ENCODE results near the gene MTARC2. TPM values are rescaled to one million over a fixed set of nuclear protein-coding genes. Genes with fewer than 3 reads are reported as not detected.

MTARC2 gene
- total and polyA plus RNA-seq, 2 of the 13 experiments (the other 11 are each of a cell fraction or from before 2014, with no cell fraction given) = 8.5 to 10.1 TPM

DNA sequence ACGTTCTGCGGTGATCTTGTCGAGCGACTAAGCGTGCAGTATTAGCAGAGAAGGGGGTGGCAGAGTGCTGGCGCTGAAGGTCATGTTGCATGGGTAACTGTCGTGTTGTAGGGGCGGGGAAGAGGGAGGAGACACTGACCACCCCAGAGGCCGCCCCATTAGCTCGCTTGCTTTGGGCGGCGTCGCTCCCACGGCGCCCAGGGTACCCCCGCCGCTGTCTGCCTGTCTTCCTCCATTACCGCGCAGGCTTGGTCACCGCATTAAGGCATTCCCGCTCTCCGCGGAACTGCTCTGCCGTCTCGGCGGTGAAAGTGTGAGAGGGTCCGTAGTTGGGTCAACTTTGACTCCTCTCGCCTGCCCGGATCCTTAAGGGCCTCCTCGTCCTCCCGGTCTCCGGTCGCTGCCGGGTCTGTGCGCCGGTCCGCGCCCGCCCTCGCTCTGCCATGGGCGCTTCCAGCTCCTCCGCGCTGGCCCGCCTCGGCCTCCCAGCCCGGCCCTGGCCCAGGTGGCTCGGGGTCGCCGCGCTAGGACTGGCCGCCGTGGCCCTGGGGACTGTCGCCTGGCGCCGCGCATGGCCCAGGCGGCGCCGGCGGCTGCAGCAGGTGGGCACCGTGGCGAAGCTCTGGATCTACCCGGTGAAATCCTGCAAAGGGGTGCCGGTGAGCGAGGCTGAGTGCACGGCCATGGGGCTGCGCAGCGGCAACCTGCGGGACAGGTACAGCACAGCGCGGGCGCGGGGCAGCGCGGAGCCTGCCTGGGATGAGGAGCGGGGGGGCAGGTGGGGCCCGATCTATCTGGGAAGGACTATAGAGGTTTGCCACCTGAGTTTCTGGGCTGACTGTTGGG lies at the start of gene MTARC2 (continued):
- TF ChIP-seq, protein P1, sequence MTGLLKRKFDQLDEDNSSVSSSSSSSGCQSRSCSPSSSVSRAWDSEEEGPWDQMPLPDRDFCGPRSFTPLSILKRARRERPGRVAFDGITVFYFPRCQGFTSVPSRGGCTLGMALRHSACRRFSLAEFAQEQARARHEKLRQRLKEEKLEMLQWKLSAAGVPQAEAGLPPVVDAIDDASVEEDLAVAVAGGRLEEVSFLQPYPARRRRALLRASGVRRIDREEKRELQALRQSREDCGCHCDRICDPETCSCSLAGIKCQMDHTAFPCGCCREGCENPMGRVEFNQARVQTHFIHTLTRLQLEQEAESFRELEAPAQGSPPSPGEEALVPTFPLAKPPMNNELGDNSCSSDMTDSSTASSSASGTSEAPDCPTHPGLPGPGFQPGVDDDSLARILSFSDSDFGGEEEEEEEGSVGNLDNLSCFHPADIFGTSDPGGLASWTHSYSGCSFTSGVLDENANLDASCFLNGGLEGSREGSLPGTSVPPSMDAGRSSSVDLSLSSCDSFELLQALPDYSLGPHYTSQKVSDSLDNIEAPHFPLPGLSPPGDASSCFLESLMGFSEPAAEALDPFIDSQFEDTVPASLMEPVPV (CRISPR knock-in tag; IDR thresholded peaks at IDR 0.05) = peak; percentile 84
- TF ChIP-seq MBD4 (IDR thresholded peaks at IDR 0.05; ENCODE audit: borderline replicate concordance, low read length) (no peak), RFX3 (CRISPR knock-in tag; IDR thresholded peaks at IDR 0.05) (no peak), MIXL1 (CRISPR knock-in tag; IDR thresholded peaks at IDR 0.05) (peak; percentile 16; the same call in 1 of the 2 replicates), MEF2D (CRISPR knock-in tag; IDR thresholded peaks at IDR 0.05) (no peak), SCMH1 (CRISPR knock-in tag; IDR thresholded peaks at IDR 0.05; ENCODE audit: borderline replicate concordance) (no peak), ZNF782 (CRISPR knock-in tag; IDR thresholded peaks at IDR 0.05; ENCODE audit: borderline replicate concordance) (no peak; the same call in 1 of the 2 replicates), SMYD3 (CRISPR knock-in tag; IDR thresholded peaks at IDR 0.05) (peak; percentile 70; the same call in 1 of the 2 replicates), DPF2 (CRISPR knock-in tag; IDR thresholded peaks at IDR 0.05; ENCODE audit: borderline replicate concordance, low read depth) (no peak), SP5 (CRISPR knock-in tag; IDR thresholded peaks at IDR 0.05; ENCODE audit: borderline replicate concordance, low read depth) (peak; percentile 97), ELF1 (CRISPR knock-in tag; IDR thresholded peaks at IDR 0.05) (peak; percentile 32; the same call in 1 of the 2 replicates), ZIK1 (CRISPR knock-in tag; IDR thresholded peaks at IDR 0.05; ENCODE audit: borderline replicate concordance, low read depth) (peak; percentile 48; the same call in 1 of the 2 replicates), ATF7-NPFF (CRISPR knock-in tag; IDR thresholded peaks at IDR 0.05; ENCODE audit: low read depth) (peak; percentile 33; the same call in 1 of the 2 replicates), NFATC3 (CRISPR knock-in tag; IDR thresholded peaks at IDR 0.05) (no peak; the same call in 1 of the 2 replicates), KDM5B (CRISPR knock-in tag; IDR thresholded peaks at IDR 0.05; ENCODE audit: borderline replicate concordance) (peak; percentile 95), RAD21 (CRISPR knock-in tag; IDR thresholded peaks at IDR 0.05) (no peak), DNMT1 (CRISPR knock-in tag; IDR thresholded peaks at IDR 0.05) (peak; percentile 70; the same call in 1 of the 2 replicates), ZNF891 (CRISPR knock-in tag; IDR thresholded peaks at IDR 0.05) (peak; percentile 88; the same call in 1 of the 2 replicates), ATAD3A (CRISPR knock-in tag; IDR thresholded peaks at IDR 0.05) (no peak)
- TF ChIP-seq, protein P2, sequence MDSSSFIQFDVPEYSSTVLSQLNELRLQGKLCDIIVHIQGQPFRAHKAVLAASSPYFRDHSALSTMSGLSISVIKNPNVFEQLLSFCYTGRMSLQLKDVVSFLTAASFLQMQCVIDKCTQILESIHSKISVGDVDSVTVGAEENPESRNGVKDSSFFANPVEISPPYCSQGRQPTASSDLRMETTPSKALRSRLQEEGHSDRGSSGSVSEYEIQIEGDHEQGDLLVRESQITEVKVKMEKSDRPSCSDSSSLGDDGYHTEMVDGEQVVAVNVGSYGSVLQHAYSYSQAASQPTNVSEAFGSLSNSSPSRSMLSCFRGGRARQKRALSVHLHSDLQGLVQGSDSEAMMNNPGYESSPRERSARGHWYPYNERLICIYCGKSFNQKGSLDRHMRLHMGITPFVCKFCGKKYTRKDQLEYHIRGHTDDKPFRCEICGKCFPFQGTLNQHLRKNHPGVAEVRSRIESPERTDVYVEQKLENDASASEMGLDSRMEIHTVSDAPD (CRISPR knock-in tag; IDR thresholded peaks at IDR 0.05) = 0 out of 2 replicates have a peak, but pooled peaks have one; percentile 28
- TF ChIP-seq, protein P3, sequence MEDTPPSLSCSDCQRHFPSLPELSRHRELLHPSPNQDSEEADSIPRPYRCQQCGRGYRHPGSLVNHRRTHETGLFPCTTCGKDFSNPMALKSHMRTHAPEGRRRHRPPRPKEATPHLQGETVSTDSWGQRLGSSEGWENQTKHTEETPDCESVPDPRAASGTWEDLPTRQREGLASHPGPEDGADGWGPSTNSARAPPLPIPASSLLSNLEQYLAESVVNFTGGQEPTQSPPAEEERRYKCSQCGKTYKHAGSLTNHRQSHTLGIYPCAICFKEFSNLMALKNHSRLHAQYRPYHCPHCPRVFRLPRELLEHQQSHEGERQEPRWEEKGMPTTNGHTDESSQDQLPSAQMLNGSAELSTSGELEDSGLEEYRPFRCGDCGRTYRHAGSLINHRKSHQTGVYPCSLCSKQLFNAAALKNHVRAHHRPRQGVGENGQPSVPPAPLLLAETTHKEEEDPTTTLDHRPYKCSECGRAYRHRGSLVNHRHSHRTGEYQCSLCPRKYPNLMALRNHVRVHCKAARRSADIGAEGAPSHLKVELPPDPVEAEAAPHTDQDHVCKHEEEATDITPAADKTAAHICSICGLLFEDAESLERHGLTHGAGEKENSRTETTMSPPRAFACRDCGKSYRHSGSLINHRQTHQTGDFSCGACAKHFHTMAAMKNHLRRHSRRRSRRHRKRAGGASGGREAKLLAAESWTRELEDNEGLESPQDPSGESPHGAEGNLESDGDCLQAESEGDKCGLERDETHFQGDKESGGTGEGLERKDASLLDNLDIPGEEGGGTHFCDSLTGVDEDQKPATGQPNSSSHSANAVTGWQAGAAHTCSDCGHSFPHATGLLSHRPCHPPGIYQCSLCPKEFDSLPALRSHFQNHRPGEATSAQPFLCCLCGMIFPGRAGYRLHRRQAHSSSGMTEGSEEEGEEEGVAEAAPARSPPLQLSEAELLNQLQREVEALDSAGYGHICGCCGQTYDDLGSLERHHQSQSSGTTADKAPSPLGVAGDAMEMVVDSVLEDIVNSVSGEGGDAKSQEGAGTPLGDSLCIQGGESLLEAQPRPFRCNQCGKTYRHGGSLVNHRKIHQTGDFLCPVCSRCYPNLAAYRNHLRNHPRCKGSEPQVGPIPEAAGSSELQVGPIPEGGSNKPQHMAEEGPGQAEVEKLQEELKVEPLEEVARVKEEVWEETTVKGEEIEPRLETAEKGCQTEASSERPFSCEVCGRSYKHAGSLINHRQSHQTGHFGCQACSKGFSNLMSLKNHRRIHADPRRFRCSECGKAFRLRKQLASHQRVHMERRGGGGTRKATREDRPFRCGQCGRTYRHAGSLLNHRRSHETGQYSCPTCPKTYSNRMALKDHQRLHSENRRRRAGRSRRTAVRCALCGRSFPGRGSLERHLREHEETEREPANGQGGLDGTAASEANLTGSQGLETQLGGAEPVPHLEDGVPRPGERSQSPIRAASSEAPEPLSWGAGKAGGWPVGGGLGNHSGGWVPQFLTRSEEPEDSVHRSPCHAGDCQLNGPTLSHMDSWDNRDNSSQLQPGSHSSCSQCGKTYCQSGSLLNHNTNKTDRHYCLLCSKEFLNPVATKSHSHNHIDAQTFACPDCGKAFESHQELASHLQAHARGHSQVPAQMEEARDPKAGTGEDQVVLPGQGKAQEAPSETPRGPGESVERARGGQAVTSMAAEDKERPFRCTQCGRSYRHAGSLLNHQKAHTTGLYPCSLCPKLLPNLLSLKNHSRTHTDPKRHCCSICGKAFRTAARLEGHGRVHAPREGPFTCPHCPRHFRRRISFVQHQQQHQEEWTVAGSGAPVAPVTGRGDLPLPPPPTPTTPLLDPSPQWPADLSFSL (CRISPR knock-in tag; IDR thresholded peaks at IDR 0.05) = no peak

Measured in HepG2 (cell line).